Bronchial epithelial cell (primary cell): Measurements from ENCODE around the gene MICU1. TPM values are rescaled to one million over a fixed set of nuclear protein-coding genes. Genes with fewer than 3 reads are reported as not detected.

ENCODE experiments used
- DNase-seq: peaks from one replicate; pipeline ENCODE4 v3.0.0-alpha.2; 2010; ENCODE audit warnings: low read depth
- FAIRE-seq: peaks from 2 replicates; lab custom pipeline; 2011; peaks lifted over from hg19 to GRCh38; lab: Jason Lieb, UNC
- H3K27me3 ChIP-seq: 2 replicates; pipeline ENCODE4 v1.5.1; 2011; ENCODE audit warnings: low read length; ENCODE audit not compliant: control insufficient read depth, insufficient read depth
- H3K36me3 ChIP-seq: 2 replicates; pipeline ENCODE4 v1.5.1; 2011; ENCODE audit warnings: low read length; ENCODE audit not compliant: control insufficient read depth, insufficient read depth
- H3K4me3 ChIP-seq: 2 replicates; pipeline ENCODE4 v1.5.1; 2011; ENCODE audit warnings: mild to moderate bottlenecking, low read depth, low read length, control low read depth
- total RNA-seq: library from RNA; depleted of rRNA; stranded (reverse); fragments of >200 nt; gene quantifications from 2 replicates; pipeline ENCODE4 v1.2.1, GENCODE V29; 2014
- TF ChIP-seq, protein P1 (sequence below): IDR thresholded peaks from 2 replicates; pipeline ENCODE4 v1.5.1; 2011; ENCODE audit warnings: mild to moderate bottlenecking, moderate library complexity, low read length, control low read depth, inconsistent platforms; ENCODE audit not compliant: insufficient read depth, severe bottlenecking

MICU1 gene
- total RNA-seq, 1 donor from 2014 or later: 20.8 TPM

DNA sequence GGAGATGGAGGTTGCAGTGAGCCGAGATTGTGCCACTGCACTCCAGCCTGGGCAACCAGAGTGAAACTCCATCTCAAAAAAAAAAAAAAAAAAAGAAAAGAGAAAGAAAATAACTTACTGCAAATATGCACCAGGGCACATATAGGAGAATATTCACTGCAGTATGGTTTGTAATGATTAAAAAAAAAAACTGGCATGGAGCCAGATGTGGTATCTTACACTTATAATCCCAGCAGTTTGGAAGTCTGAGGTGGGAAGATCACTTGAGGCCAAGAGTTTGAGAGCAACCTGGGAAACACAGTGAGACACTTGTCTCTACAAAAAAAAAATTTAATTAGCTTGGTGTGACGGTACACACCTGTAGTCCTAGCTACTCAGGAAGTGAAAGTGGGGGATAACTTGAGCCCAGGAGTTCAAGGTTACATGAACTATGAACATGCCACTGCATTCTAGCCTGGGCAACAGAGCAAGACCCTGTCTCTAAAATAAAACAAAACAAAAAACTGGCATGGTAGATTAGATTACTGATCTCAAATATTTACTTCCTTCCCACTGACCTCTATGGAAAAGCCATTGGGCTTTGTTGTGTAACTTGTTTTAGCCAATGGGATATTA lies 85.6 kb downstream of the MICU1 start:
- no peak for FAIRE-seq

DNA sequence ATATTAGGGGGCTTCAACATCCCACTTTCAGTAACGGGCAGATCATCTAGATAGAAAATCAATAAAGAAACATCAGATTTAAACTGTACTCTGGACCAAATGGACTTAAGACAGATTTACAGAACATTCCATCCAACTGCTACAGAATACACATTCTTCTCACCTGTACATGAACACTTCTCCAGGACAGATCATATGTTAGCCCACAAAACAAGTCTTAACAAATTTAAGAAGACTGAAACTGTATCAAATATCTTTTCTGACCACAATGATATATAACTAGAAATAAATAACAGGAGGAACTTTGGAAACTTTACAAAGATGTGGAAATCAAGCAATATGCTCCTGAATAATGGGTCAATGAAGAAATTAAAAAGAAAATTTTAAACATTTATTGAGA lies 86.7 kb downstream of the MICU1 start:
- no peak for FAIRE-seq
- peak; percentile 85 for DNase-seq
- TF ChIP-seq, protein P1, sequence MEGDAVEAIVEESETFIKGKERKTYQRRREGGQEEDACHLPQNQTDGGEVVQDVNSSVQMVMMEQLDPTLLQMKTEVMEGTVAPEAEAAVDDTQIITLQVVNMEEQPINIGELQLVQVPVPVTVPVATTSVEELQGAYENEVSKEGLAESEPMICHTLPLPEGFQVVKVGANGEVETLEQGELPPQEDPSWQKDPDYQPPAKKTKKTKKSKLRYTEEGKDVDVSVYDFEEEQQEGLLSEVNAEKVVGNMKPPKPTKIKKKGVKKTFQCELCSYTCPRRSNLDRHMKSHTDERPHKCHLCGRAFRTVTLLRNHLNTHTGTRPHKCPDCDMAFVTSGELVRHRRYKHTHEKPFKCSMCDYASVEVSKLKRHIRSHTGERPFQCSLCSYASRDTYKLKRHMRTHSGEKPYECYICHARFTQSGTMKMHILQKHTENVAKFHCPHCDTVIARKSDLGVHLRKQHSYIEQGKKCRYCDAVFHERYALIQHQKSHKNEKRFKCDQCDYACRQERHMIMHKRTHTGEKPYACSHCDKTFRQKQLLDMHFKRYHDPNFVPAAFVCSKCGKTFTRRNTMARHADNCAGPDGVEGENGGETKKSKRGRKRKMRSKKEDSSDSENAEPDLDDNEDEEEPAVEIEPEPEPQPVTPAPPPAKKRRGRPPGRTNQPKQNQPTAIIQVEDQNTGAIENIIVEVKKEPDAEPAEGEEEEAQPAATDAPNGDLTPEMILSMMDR: no peak

More for the DNA sequence above, 85.6 kb downstream of the MICU1 start:
- Histone ChIP-seq H3K4me3 (no peak overlapping the region), H3K27me3 (no peaks in the 10 kb centered on the region), H3K36me3 (peaks cover 1% of the 10 kb centered on the region)
- TF ChIP-seq, protein P1: no peak
- no peak for DNase-seq

DNA sequence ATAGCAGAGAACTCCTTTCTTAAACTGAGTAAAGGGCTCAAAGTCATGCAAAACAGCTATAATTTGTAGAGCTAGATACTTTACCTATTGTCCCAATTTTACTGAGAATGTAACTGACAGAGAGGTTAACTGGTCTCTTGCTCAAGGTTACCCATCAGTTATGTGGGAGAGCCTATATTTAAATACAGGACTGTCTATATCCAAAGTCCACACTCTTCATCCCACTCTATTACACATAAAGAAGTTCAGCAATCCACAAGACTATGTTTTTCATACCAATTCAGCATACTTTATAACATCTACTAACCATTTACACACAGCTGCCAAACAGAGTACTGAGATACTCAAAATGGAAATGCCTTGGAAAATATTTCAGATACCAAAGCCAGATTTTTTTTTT lies 100.2 kb downstream of the MICU1 start:
- Histone ChIP-seq H3K36me3 (no peaks in the 10 kb centered on the region), H3K27me3 (no peaks in the 10 kb centered on the region), H3K4me3 (no peak overlapping the region)
- no peak for FAIRE-seq
- no peak for DNase-seq
- TF ChIP-seq, protein P1: no peak

More for the DNA sequence above, 86.7 kb downstream of the MICU1 start:
- Histone ChIP-seq H3K36me3 (peaks cover 1% of the 10 kb centered on the region), H3K27me3 (no peaks in the 10 kb centered on the region), H3K4me3 (no peak overlapping the region)

DNA sequence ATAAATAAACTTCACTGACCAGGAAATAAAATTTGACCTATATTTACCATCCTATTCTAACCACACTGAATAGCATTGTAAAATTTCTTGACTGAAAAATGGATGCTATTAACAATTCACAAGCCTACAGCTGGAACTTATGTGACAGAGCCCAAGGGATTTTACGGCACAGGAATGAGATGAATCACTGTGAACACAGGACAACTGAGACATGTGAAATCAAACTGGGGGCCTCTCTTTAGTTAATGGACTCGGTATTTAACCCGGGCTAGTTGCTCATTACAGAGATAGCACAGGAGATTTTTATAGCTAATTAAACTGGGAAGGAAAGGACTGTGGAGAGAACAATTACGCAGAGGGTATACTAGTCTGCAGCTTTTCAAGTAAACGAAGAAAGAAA lies 100.6 kb downstream of the MICU1 start:
- no peaks in the 10 kb centered on the region for H3K36me3 ChIP-seq
- H3K4me3 ChIP-seq: no peak overlapping the region
- no peak for FAIRE-seq
- peak; percentile 21 for DNase-seq
- TF ChIP-seq, protein P1: no peak
- no peaks in the 10 kb centered on the region for H3K27me3 ChIP-seq

DNA sequence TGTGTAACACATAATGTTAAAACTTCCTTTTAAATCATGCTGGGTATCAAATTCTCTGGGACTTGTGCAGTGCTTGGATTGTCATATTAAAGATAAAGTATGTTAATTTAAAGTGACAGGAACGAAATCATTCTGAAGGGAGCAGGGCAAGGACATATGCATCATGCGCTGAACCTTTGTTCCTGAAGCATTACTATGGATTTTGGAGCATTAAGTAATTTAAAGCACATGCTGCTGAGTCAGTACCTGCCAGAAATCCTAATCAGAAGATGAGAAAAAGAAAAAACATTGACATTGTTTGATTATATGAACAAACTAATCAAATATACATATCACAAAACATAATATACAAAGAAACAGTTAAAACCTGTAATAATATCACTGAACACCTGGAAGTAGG lies 101.4 kb downstream of the MICU1 start:
- no peak overlapping the region for H3K4me3 ChIP-seq
- no peaks in the 10 kb centered on the region for H3K36me3 ChIP-seq
- TF ChIP-seq, protein P1: no peak
- FAIRE-seq (no peak), DNase-seq (no peak)
- H3K27me3 ChIP-seq: no peaks in the 10 kb centered on the region

DNA sequence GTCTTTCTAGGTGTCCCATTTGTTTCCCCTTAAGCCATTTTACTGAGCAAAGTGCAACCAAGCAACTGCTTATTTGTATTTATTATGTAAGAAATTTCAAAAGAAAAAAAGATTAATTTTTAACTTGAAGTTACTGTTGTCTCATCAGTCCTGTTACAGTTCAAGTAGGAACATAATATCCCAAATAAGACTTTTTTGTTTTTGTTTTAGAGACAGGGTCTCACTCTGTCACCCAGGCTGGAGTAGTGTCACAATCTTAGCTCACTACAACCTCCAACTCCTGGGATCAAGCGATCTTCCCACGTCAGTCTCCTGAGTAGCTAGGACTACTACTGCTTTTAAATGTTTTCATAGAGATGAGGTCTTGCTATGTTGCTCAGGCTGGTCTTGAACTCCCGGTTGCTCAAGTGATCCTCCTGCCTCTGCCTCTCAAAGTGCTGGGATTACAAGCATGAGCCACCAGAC lies 101.9 kb downstream of the MICU1 start:
- TF ChIP-seq, protein P1: no peak
- FAIRE-seq (no peak), DNase-seq (no peak)
- no peak overlapping the region for H3K4me3 ChIP-seq
- no peaks in the 10 kb centered on the region for H3K36me3 ChIP-seq
- H3K27me3 ChIP-seq: no peaks in the 10 kb centered on the region
